Stimulated activated naive CD4-positive, alpha-beta T cell treated with Interleukin-2 at 50 U/mL for 16 hours (primary cell): ENCODE results near the gene PERM1.

Experiments used
- DNase-seq: peaks from one replicate; lab custom pipeline; 2025; lab: John Stamatoyannopoulos, UW

Gene PERM1

DNA sequence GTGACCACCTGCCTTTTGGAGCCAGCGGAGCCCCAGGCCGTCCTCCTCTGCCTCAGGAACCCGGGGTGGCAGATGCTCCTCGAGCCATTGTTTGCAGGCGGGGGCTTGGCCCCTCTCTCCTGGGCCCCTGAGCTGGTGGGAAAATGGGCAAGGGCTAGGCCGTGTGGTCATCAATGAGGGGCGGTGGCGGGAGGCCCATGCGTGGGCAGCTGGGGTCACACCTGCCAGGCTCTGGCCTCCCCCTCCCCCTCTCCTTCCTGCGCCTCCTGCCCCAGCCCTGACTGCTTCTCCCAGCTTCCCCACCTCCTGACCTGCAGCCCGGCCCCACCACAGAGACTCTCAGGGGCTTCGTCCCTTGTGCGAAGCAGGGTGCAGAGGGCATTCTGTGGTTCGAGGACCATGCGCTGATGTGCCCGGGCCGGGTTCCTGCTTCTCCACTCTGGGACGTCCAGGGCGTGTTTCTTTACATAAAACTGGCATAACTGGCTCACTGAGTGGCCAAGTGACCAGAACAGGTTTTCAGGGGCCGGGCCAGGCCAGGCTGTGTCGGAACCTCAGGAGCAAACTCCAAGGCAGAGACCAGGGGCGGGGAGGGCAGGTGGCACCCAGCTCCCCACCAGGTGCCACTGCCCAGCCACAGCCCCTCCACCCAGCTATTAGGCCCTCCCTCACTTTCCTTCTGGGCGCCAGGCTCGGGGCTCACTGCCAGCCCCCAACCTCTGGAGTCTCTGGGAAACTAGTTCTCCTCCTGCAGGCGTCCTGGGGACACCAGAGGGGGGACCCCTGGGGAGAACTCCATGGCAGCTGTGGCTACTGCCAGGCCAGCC, 48.9 kb downstream of the PERM1 start:
- no peak for DNase-seq

DNA sequence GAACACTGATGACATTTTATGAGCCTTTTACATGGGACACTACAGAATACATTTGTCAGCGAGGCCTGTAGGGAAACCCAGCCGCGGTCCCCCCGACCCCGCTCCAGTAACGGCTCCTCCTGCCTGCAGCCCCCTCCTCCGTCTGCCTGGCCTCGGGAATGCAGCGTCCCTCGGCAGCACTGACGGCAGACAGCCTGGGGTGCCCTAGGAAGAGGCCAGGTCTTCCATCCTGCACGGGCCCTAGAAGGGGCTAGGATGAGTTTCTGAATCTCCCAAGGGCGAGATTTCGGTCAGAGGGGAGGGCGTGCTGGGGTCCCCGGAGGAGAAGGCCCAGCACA, 49.8 kb downstream of the PERM1 start:
- DNase-seq = no peak

DNA sequence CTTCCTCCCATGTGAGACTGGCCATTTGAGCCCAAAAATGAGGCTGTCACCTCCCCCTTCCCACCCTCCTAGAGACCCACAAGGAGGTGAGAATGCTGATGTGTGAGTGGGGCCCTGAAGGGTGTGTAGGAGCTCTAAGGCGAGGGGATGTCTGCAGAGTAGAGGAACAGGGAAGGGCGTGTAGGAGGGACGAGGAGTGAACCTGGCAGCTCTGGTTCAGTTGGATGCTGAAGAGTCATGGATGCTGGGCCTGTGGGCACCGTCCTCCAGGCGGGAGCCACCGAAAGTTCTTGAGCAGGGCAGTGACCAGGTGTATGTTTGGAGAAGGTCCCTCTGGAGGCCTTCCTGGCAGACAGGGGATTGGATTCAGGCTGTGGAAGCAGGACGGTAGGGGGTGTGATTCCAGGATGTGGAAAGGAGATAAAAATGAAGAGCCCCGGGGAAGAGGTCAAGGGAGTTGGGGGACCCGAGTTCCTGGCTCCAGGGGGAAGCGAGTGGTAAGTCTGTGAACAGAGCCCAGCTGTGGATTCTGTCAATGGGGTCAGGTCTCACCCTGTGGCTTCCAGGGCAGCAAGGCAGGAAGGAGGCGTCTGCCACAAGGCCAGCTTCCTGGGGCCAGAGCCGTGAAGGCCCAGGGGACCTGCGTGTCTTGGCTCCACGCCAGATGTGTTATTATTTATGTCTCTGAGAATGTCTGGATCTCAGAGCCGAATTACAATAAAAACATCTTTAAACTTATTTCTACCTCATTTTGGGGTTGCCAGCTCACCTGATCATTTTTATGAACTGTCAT, 50.3 kb downstream of the PERM1 start:
- no peak for DNase-seq

DNA sequence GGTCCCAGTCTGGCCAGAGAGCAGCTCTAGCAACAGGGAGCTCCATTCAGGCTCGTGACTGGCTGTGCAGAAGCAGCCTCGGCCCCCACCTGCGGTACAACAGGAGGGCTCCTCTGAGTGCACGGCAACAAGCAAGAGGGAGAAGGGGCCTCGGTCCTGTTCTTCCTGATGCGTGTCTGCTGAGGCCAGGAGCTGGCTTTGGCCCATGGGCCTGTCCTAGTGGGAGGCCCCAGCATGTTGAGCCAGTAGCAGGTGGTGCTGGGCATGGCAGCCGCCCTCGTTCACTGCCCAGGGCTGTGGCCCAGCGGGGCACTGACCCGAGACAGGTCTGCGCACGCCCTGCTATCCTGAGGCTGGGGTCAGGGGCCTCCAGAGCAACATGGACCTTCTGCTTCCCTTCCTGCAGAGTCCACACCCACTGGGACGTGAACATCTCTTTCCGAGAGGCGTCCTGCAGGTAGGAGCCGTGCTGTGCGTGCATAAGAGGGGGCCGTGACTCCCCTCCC, 51.2 kb downstream of the PERM1 start:
- no peak for DNase-seq

DNA sequence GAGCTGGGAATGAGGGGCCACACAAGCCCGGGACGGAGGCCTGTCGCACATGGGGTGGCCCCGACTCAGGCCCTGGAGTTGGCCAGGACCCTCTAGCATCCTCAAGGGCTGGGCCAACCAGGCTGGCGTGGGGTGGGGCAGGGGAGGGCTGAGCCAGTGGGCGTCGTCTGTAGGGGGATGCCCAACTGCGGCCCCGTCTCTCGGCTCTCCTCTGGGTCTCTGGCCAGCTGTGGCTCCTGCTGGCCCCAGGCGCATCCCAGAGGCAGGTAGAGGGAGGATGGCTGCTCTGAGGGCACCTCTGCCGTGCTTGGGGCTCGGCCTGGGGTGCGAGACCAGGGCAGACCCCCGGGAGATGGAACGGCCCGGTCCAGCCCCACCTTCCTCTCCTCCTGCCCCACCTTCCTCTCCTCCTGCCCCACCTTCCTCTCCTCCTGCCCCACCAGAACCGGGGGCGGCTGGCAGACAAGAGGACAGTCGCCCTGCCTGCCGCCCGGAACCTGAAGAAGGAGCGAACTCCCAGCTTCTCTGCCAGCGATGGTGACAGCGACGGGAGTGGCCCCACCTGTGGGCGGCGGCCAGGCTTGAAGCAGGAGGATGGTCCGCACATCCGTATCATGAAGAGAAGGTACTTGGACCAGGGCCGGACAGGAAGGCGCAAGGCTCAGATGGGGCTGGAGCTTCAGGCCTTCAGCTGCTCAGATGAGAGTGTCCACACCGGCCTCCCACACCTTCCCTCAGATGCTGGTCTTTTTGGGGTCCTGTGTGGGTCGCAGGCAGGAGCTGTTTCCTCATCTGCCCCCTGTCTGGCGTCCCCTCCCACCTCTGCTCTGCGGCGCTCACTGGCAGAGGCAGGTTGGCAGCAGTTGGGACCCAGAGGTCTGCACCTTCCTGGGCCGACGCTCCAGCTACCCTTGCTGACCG, 51.9 kb downstream of the PERM1 start:
- DNase-seq = no peak

DNA sequence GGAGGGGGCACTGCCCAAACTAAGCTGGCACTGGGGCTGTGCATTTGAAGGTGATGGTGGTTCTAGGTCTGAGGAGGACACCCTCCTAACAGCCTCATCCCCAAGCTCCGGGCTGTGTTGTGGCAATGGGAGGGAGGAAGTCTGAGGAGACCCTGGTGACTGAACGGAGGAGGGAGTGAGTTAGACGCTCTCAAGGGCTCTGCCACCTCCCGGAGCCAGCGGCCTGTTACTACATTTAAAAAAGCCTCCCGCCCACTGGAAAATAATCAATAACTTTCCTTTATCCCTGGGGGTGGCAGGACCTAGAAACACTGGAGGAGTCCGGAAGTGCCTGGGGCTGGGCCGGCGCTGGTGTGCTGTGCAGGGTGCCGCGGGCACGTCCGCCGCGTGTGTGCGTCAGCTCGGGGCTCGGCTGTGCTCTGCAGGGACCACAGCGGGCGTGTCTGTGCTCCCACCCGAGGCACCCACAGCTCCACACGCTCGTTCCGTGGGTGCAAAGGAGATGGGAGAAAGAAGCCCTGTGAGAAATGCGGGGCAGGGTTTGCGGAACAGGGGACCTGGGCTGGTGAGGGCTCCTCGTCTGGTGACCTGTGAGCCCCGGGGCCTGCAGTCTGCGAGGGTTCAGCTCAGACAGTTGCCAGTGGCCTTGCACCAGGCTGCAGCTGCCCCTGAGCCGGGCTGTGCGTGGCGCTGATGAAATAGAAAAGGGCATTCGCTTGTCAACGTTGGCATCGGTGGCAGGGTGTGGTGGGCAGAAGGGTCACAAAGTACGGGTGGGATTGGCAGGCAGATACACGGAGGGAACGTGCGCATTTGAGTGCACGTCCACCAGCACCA, 52.9 kb downstream of the PERM1 start:
- DNase-seq = no peak

DNA sequence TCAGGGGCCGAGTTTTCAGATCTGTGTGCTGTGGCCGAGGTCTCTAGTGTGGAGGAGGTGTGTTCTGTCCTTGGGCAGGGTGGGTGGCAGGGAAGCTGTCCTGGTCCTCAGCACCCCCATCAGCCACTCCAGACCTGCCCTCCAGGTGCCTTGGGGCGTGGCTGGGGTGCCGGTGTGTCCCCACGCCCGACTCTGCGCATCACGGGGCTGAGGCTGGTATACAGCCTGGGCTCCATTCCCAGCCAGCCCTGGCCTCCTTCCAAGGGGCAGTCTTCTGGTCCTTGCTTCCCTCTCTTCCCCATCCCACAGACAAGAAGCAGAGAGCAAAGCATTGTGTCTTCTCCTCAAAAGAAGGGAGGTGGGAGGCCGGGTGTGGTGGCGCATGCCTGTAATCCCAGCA, 54.1 kb downstream of the PERM1 start:
- no peak for DNase-seq

DNA sequence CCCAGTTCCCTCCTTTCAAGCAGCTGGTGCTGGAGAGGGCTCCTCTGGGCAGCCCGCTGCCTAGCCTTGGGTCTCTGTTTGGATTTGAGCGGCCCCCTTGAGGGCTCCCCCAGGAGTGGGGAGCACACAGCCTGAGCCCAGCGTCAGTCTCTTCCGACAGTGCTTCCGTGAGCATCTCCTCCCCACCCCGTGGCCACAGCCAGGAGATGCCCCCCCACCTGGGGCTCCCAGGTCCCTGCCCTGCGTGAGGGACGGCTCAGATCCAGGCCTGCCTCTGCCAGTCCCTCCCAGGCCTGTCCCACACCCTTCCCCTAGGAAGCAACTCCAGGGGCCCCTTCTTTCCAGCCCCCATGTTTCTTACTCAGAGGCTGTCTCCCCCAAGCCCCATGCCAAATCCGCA, 54.7 kb downstream of the PERM1 start:
- DNase-seq = no peak

DNA sequence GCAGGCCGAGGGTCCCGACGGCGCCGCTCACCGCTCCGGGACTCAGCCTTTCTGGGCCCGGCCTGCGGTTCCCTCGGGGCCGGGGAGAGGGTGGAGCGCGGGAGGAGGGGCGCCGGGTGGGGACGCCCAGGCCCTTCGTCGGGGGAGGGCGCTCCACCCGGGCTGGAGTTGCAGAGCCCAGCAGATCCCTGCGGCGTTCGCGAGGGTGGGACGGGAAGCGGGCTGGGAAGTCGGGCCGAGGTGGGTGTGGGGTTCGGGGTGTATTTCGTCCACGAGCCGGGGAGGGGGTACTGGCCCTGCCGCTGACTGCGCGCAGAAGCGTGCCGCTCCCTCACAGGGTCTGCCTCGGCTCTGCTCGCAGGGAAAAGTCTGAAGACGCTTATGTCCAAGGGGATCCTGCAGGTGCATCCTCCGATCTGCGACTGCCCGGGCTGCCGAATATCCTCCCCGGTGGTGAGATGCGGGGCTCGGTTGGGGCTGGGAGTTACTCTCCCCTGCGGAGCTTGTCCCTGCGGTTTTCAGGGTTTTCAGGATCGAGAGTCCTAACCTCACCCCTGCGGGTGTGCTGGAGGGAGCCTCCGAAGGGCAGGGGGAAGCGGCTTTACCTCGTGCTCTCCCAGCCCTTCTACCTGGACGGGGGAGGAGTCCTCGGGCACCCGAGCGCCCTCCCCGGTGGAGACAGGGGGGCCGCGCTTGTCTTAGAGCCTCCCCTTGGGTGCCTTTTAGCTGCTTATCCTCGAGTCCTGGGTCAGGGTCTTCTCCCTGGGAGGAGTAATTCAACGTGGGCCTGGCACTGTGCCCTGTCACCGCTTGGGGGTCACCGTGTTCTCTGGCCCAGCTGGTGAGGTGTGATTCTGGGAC, 56.1 kb downstream of the PERM1 start:
- DNase-seq = no peak
